Thyroid gland (tissue), 4 donors: Measurements from ENCODE around the gene H2AZ2. TPM values are rescaled to one million over a fixed set of nuclear protein-coding genes. Genes with fewer than 3 reads are reported as not detected.
"Not testable (repeated sequence)": the region's sequence is repeated elsewhere in the genome, so short reads cannot be mapped to it uniquely, and the experiment has no call there.

Experiments used
- DNase-seq, 2 donors: peaks; one replicate each; pipeline ENCODE4 v3.0.0-alpha.2; 2019
- H3K27ac ChIP-seq, 3 donors: fragments of 200-600 bp; sonication (generic); 1 replicate in 2 of 3; 2 replicates in 1 of 3; pipeline ENCODE4 v1.5.1; 2016 to 2019; ENCODE audit warnings: mild to moderate bottlenecking in 1 of 3, moderate library complexity in 1 of 3
- H3K27me3 ChIP-seq: fragments of 200-600 bp; sonication (generic); one replicate; pipeline ENCODE4 v1.5.1; 2019
- H3K36me3 ChIP-seq, 2 donors: fragments of 200-600 bp; sonication (generic); one replicate each; pipeline ENCODE4 v1.5.1; 2016 to 2019
- H3K4me1 ChIP-seq, 2 donors: fragments of 200-600 bp; sonication (generic); one replicate each; pipeline ENCODE4 v1.5.1; 2017 to 2019
- H3K4me3 ChIP-seq, 3 donors: fragments of 200-600 bp; sonication (generic); replicated peaks in 1 of 3; 1 replicate in 2 of 3; 2 replicates in 1 of 3; pipeline ENCODE4 v1.5.1; 2016; ENCODE audit warnings: mild to moderate bottlenecking in 1 of 3
- H3K9me3 ChIP-seq: fragments of 200-600 bp; sonication (generic); one replicate; pipeline ENCODE4 v1.5.1; 2017
- POLR2A ChIP-seq, 2 donors: fragments of 450-650 bp; IDR thresholded peaks; one replicate each; pipeline ENCODE4 v1.6.1; 2017; ENCODE audit warnings: antibody characterized with exemption in 2 of 2, mild to moderate bottlenecking in 2 of 2, moderate library complexity in 1 of 2
- WGBS, 2 donors: methylation state at CpG; one replicate each; pipeline ENCODE4 v1.1.5; 2017; 5-methylcytosine and 5-hydroxymethylcytosine counted together
- intact Hi-C: fragments of 100-400 bp; cut with DNase I; formaldehyde crosslinking; loops from one replicate; pipeline ENCODE4 v1.15.1; 2023
- total RNA-seq, 4 donors: library from RNA; depleted of rRNA; stranded (reverse); fragments of >200 nt; gene quantifications; one replicate each; pipeline ENCODE4 v1.2.3, GENCODE V29; 2016
- TF ChIP-seq, protein P1 (sequence below), 6 experiments: fragments of 200-600 bp in 3 of 6; fragments of 450-650 bp in 3 of 6; sonication (generic) in 3 of 6; IDR thresholded peaks; one replicate each; pipeline ENCODE4 v1.5.1; 2016 to 2019; ENCODE audit warnings: antibody characterized with exemption in 6 of 6, mild to moderate bottlenecking in 2 of 6, inconsistent platforms in 1 of 6, moderate library complexity in 1 of 6

H2AZ2 gene
- total RNA-seq, 4 donors from 2014 or later: 126 to 198 (median 144) TPM

- Histone ChIP-seq H3K9me3 (no peaks in the 10 kb centered on the region), H3K4me1 (peaks cover 0 to 5% of the 10 kb centered on the region in 2 donors), H3K4me3 (no peak overlapping the region), H3K27me3 (no peaks in the 10 kb centered on the region), H3K27ac (no peak overlapping the region), H3K36me3 (no peaks in the 10 kb centered on the region)
- 60 to 63% methylated on average over 4 of the region's 4 CpGs for WGBS, 2 donors
- intact Hi-C loops: no loop called here
- TF ChIP-seq, protein P1, sequence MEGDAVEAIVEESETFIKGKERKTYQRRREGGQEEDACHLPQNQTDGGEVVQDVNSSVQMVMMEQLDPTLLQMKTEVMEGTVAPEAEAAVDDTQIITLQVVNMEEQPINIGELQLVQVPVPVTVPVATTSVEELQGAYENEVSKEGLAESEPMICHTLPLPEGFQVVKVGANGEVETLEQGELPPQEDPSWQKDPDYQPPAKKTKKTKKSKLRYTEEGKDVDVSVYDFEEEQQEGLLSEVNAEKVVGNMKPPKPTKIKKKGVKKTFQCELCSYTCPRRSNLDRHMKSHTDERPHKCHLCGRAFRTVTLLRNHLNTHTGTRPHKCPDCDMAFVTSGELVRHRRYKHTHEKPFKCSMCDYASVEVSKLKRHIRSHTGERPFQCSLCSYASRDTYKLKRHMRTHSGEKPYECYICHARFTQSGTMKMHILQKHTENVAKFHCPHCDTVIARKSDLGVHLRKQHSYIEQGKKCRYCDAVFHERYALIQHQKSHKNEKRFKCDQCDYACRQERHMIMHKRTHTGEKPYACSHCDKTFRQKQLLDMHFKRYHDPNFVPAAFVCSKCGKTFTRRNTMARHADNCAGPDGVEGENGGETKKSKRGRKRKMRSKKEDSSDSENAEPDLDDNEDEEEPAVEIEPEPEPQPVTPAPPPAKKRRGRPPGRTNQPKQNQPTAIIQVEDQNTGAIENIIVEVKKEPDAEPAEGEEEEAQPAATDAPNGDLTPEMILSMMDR (IDR thresholded peaks at IDR 0.05): no peak
- no peak for TF ChIP-seq POLR2A (IDR thresholded peaks at IDR 0.05)
- DNase-seq: peak in 1 of 2 donors; percentile 9
Observed at GRCh38 chr7:44867073-44867995, 19.4 kb upstream of the H2AZ2 start.

GRCh38 chr7:44861949-44862348, 14.1 kb upstream of the H2AZ2 start:
- 74 to 80% methylated on average over 4 of the region's 4 CpGs for WGBS, 2 donors
- H3K27me3 ChIP-seq, DNase-seq, H3K4me3 ChIP-seq, H3K4me1 ChIP-seq, H3K27ac ChIP-seq, H3K36me3 ChIP-seq, intact Hi-C loops, H3K9me3 ChIP-seq: not testable (repeated sequence)

DNA sequence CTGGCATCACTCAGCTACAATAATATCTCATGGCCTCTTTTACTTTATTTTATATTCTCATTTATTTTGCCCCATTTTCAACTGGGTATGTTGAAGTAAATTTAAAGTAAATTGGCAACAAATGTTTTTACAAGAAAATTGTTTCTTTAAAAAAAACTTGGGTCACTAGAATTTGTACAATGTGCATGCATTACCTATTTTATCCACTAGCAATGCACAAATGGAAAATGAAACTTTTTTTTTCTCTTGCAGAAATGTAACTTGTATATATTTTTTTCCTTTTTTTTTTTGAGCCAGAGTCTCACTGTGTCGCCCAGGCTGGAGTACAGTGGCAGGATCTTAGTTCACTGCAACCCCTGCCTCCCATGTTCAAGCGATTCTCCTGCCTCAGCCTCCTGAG, 10.3 kb upstream of the H2AZ2 start:
- intact Hi-C loops: loop anchor here (2.0 to 5.0 kb wide), 2 partner anchors 64 to 275 kb away; no protein-coding TSS in a partner anchor
- no peak overlapping the region for H3K4me3 ChIP-seq
- H3K36me3 ChIP-seq: no peaks in the 10 kb centered on the region
- TF ChIP-seq, protein P1 (IDR thresholded peaks at IDR 0.05): peak in 1 of 6 experiments; percentile 29
- no peak for TF ChIP-seq POLR2A (IDR thresholded peaks at IDR 0.05)
- no peaks in the 10 kb centered on the region for H3K4me1 ChIP-seq
- H3K9me3 ChIP-seq: no peaks in the 10 kb centered on the region
- whole genome bisulfite sequencing, 2 donors: 90 to 92% methylated on average over 2 of the region's 2 CpGs
- H3K27ac ChIP-seq: no peak overlapping the region
- no peak for DNase-seq
- no peaks in the 10 kb centered on the region for H3K27me3 ChIP-seq

- intact Hi-C loops: loop anchor here (5.0 kb wide), 1 partner anchor 67 kb away; no protein-coding TSS in a partner anchor
- no peaks in the 10 kb centered on the region for H3K9me3 ChIP-seq
- DNase-seq: no peak
- no peaks in the 10 kb centered on the region for H3K36me3 ChIP-seq
- H3K27ac ChIP-seq: no peak overlapping the region
- no peaks in the 10 kb centered on the region for H3K4me1 ChIP-seq
- no peaks in the 10 kb centered on the region for H3K27me3 ChIP-seq
- WGBS, 2 donors: 81% methylated on average over 8 of the region's 8 CpGs
- TF ChIP-seq, protein P1 (IDR thresholded peaks at IDR 0.05): no peak
- no peak for TF ChIP-seq POLR2A (IDR thresholded peaks at IDR 0.05)
- H3K4me3 ChIP-seq: no peak overlapping the region
Observed at GRCh38 chr7:44854644-44855364, 6.9 kb upstream of the H2AZ2 start.

GRCh38 chr7:44853391-44853790, 5.5 kb upstream of the H2AZ2 start:
- TF ChIP-seq, protein P1 (IDR thresholded peaks at IDR 0.05): no peak
- TF ChIP-seq POLR2A (IDR thresholded peaks at IDR 0.05): no peak
- Histone ChIP-seq H3K4me3 (no peak overlapping the region), H3K36me3 (no peaks in the 10 kb centered on the region), H3K27ac (no peak overlapping the region), H3K9me3 (no peaks in the 10 kb centered on the region), H3K4me1 (peaks cover 0 to 5% of the 10 kb centered on the region in 2 donors), H3K27me3 (no peaks in the 10 kb centered on the region)
- no peak for DNase-seq
- intact Hi-C loops: no loop called here
- WGBS, 2 donors: 87 to 89% methylated on average over 3 of the region's 3 CpGs
